ENCODE measurements around the gene ZNF575.
A peak's percentile ranks its signal among the peaks of the same experiment; 100 is the strongest.
"Not testable (repeated sequence)": the region's sequence is repeated elsewhere in the genome, so short reads cannot be mapped to it uniquely, and the experiment has no call there.

Gene ZNF575

GRCh38 chr19:43512399-43512798 is 20.6 kb upstream of the ZNF575 start:
- DNase-seq, result not testable (repeated sequence)

GRCh38 chr19:43518051-43518450 is 14.9 kb upstream of the ZNF575 start:
- no peak for DNase-seq

GRCh38 chr19:43519436-43520088 is 13.4 kb upstream of the ZNF575 start:
- peak; percentile 93 for DNase-seq

- DNase-seq, result no peak
Measured at GRCh38 chr19:43522929-43523328, 10.1 kb upstream of the ZNF575 start.

GRCh38 chr19:43523696-43524095 is 9.3 kb upstream of the ZNF575 start:
- DNase-seq, result not testable (repeated sequence)

- peak; percentile 79 for DNase-seq
Measured at GRCh38 chr19:43524922-43525835, 7.8 kb upstream of the ZNF575 start.

GRCh38 chr19:43525836-43526771 is 6.9 kb upstream of the ZNF575 start:
- DNase-seq, result peak; percentile 37

GRCh38 chr19:43526884-43527859 is 5.8 kb upstream of the ZNF575 start, which contains the start of gene ETHE1:
ETHE1 (minus strand) TSS chr19:43527201; CDS start chr19:43527177, 24 bp downstream.
- peak; percentile 76 for DNase-seq

GRCh38 chr19:43527860-43528622 is 4.9 kb upstream of the ZNF575 start:
- peak; percentile 20 for DNase-seq

GRCh38 chr19:43532571-43532961 is 422 bp upstream of the ZNF575 start:
- DNase-seq, result no peak

- peak; percentile 100 for DNase-seq
Measured at GRCh38 chr19:43533546-43534304, 737 bp downstream of the ZNF575 start.

GRCh38 chr19:43534305-43534815 is 1.4 kb downstream of the ZNF575 start:
- no peak for DNase-seq

GRCh38 chr19:43534816-43535761 is 2.1 kb downstream of the ZNF575 start:
- peak; percentile 38 for DNase-seq

GRCh38 chr19:43538922-43539321 is 5.9 kb downstream of the ZNF575 start:
- DNase-seq, result no peak

GRCh38 chr19:43540381-43540780 is 7.4 kb downstream of the ZNF575 start:
- DNase-seq, result no peak

GRCh38 chr19:43541920-43542650 is 9.1 kb downstream of the ZNF575 start:
- DNase-seq, result no peak

- DNase-seq, result no peak
Measured at GRCh38 chr19:43544077-43544476, 11.1 kb downstream of the ZNF575 start.

GRCh38 chr19:43545276-43545675 is 12.3 kb downstream of the ZNF575 start:
- DNase-seq, result no peak

All from EL (cell line).